ENCODE data around the gene CD160. TPM values are rescaled to one million over a fixed set of nuclear protein-coding genes. Genes with fewer than 3 reads are reported as not detected.
"Not testable (repeated sequence)": the region's sequence is repeated elsewhere in the genome, so short reads cannot be mapped to it uniquely, and the experiment has no call there.

CD160 gene, protein sequence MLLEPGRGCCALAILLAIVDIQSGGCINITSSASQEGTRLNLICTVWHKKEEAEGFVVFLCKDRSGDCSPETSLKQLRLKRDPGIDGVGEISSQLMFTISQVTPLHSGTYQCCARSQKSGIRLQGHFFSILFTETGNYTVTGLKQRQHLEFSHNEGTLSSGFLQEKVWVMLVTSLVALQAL
- not detected in 2 replicates for polyA plus RNA-seq (2011; rRNA removed)
- polyA minus RNA-seq (2011; rRNA and poly(A)+ RNA removed): not detected in 2 replicates

DNA sequence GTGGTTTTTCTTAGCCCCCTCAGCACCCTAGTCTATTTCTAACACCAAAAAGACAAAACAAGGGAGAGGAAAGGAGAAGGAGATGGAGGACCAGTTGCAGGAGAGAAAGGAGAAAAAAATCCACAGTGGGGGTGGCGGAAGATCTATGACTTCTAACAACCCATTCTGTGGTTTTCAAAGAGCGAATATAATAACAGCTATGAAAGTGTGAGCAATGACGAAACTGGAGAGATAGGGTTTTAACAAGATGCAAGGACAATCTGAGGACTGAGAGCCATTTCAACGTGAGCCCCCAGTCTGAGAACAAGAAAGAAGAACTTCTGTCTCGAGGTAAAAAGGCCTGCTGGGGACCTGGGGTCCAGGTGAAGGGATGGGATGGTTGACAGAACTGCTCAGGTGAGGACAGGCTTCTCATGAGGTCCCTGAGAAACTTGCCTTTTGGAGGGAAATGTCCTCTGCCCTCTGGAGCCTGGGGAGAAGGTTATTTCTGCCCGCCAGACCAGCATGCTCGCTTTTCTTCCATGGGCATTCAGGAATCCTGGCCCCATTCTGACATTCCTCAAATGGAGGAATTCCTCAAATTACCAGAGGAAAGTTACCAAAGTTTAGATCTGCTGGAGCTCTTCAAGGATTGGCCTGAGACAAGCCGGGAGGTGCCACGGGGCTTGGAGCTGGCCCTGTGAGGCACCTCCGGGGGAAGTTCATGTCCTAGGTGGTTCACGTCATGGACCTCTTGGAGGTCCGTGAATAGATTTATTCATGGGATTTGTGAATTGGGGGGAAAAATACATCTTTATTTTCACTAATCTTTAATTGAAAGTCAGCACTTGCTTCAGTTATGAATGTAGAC, at the start of gene CD160:
Gene CD160, plus strand, starts transcription at position 270 of the 850 bp plus-strand sequence. CDS start 8,829 bp downstream, outside the sequence.
- Histone ChIP-seq H3K4me3 (ENCODE audit: low read depth, low read length) (no peak within 1 kb of the TSS), H3K36me3 (ENCODE audit: control insufficient read depth, insufficient read depth, low read length) (no peaks in the 10 kb centered on the region), H3K27me3 (ENCODE audit: control insufficient read depth, insufficient read depth, low read length) (no peaks in the 10 kb centered on the region)
- TF ChIP-seq, protein P1, sequence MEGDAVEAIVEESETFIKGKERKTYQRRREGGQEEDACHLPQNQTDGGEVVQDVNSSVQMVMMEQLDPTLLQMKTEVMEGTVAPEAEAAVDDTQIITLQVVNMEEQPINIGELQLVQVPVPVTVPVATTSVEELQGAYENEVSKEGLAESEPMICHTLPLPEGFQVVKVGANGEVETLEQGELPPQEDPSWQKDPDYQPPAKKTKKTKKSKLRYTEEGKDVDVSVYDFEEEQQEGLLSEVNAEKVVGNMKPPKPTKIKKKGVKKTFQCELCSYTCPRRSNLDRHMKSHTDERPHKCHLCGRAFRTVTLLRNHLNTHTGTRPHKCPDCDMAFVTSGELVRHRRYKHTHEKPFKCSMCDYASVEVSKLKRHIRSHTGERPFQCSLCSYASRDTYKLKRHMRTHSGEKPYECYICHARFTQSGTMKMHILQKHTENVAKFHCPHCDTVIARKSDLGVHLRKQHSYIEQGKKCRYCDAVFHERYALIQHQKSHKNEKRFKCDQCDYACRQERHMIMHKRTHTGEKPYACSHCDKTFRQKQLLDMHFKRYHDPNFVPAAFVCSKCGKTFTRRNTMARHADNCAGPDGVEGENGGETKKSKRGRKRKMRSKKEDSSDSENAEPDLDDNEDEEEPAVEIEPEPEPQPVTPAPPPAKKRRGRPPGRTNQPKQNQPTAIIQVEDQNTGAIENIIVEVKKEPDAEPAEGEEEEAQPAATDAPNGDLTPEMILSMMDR (IDR thresholded peaks at IDR 0.05; ENCODE audit: insufficient read depth, low read depth, low read length): no peak
- ChIA-PET POLR2A (no interaction called here), CTCF (interaction anchor here (1.1 to 2.5 kb wide), 7 partner anchors 8 to 126 kb away, joined by 3 to 13 read pairs (median 10); partner anchors contain the start of gene NUDT17)
- DNase-seq (ENCODE audit: low read depth): no peak

DNA sequence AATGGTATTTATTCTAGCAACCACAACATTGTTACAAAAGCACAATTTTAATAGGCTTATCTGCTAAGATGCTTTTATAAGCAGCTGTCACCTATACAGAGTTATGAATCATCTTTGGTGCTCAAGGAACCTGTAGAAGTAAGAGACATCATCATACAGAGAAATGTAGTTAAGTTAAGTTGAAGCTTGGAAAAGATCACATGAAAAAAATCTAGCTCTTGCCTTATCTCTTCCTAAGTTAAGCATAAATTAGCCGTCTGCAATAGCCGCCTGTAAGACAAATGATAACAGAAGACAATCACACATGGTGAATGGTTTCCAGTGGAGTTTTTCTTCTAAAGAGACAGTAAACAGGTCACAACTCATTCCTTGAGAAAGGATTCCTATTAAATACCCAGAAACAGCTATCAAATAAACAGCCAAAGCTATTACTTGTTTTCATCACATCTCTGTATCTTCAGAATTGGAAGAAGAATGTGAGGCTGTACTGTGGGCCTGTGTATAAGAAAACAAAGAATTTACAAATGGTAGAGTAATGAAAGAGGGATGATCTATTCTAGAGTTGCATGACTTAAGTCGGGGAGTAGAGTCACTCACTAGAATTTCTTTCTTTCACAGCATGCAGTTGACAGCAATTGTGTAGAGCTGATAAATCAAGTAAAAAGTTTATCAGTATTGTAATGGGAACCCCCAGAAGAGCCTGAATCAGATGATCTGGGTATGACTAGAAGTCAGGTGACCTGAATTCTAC, 48.1 kb upstream of the CD160 start:
- H3K27me3 ChIP-seq (ENCODE audit: control insufficient read depth, insufficient read depth, low read length); CTCF ChIA-PET; H3K36me3 ChIP-seq (ENCODE audit: control insufficient read depth, insufficient read depth, low read length); POLR2A ChIA-PET; H3K4me3 ChIP-seq (ENCODE audit: low read depth, low read length); DNase-seq (ENCODE audit: low read depth): not testable (repeated sequence)

DNA sequence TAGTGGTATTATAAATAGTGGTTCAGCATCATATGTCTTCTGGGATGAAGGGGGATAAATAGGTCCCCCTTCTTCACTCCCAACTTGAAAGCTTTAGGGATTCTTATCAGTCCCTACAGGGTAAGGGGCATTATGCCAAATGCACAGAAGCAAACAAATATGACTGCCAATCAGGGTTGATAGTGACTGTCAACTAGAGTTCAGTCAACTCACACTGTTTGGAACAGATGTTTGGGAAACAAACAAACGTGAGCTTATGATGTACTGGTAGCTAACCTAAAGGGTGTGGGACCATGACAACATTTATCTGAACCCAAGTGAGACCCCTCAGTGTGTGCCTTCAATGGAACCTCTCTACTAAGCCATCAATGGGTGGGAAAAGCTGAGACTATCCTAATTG, 46.1 kb upstream of the CD160 start:
- H3K36me3 ChIP-seq (ENCODE audit: control insufficient read depth, insufficient read depth, low read length); CTCF ChIA-PET; H3K4me3 ChIP-seq (ENCODE audit: low read depth, low read length); DNase-seq (ENCODE audit: low read depth); POLR2A ChIA-PET; H3K27me3 ChIP-seq (ENCODE audit: control insufficient read depth, insufficient read depth, low read length): not testable (repeated sequence)

DNA sequence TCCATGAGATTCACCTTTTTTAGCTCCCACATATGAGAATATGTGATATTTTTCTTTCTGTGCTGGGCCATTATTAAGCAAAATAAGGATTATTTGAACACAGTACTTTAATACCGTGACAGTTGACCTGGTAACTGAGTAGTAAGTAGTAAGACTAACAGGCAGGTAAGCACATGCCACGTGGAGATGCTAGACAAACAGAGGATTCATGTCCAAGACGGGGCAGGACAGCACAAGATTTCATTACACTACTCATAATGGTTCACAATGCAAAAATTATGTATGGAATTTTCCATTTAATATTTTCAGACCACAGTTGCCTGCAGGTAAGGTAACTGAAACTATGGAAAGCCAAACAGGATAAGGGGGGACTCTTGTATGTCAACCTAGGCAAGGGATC, 34.4 kb upstream of the CD160 start:
- DNase-seq (ENCODE audit: low read depth); CTCF ChIA-PET; H3K27me3 ChIP-seq (ENCODE audit: control insufficient read depth, insufficient read depth, low read length); H3K36me3 ChIP-seq (ENCODE audit: control insufficient read depth, insufficient read depth, low read length); POLR2A ChIA-PET; H3K4me3 ChIP-seq (ENCODE audit: low read depth, low read length): not testable (repeated sequence)

DNA sequence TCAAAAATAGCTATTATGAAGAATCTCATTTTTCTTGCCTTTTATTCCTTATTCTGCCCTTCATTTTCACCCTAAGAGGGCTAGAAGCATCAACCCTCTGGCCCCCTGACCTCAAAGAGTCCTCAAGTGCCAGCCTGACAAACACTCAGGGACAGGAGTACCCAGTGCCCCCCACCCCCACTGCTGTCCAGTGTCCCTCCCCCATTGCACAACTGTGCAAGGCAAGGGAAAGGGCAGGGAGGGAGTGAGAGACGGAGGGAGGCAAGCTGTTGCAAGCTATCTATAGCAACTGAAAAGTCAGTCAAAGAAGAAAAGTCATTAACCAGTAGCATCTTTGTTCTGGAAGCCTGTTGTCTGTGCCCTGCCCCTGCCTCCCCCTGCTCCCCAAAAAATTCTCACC, 33.2 kb upstream of the CD160 start:
- H3K27me3 ChIP-seq (ENCODE audit: control insufficient read depth, insufficient read depth, low read length); DNase-seq (ENCODE audit: low read depth); H3K36me3 ChIP-seq (ENCODE audit: control insufficient read depth, insufficient read depth, low read length); CTCF ChIA-PET; POLR2A ChIA-PET; H3K4me3 ChIP-seq (ENCODE audit: low read depth, low read length): not testable (repeated sequence)

DNA sequence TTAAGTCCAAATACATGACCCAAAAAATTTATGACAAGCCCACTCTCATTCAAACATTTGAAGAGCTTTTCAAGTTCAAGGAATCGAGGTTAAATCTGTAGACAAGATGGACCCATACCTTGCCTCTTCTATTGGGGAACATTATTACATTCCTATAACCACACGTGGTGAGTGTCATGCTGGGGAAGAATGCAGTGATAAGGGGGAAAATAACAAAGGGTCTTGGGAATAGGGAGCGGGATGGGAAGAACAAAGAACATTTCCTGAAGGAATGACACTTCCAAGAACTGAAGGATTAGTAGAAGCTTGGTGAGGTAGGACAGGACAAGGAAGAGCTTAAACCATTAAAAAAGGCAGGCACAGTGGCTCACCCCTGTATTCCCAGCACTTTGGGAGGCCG, 31.0 kb upstream of the CD160 start:
- TF ChIP-seq, protein P1 (IDR thresholded peaks at IDR 0.05; ENCODE audit: insufficient read depth, low read depth, low read length): no peak
- Histone ChIP-seq H3K36me3 (ENCODE audit: control insufficient read depth, insufficient read depth, low read length) (no peaks in the 10 kb centered on the region), H3K4me3 (ENCODE audit: low read depth, low read length) (no peak overlapping the region), H3K27me3 (ENCODE audit: control insufficient read depth, insufficient read depth, low read length) (no peaks in the 10 kb centered on the region)
- CTCF ChIA-PET: interaction anchor here (2.2 kb wide), 1 partner anchor 33 kb away, joined by 8 read pairs; no protein-coding TSS in a partner anchor
- POLR2A ChIA-PET: no interaction called here
- DNase-seq (ENCODE audit: low read depth): no peak

DNA sequence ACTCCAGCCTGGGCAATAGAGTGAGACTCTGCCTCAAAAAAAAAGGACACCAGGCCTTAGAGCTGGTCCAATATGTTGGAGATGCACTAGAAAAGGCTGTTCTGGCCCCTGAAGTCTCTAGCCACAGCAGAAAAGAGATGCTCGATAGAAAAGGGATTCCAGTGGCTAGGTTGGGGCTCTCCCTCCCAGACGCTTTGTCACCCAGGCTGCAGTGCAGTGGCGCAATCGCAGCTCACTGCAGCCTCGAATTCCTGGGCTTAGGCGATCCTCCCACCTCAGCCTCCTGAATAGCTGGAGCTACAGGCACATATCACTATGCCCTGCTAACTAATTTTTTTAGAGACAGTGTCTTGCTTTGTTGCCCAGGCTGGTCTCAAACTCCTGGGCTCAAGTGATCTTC, 30.4 kb upstream of the CD160 start:
- ChIA-PET CTCF (interaction anchor here (1.4 to 2.2 kb wide), 2 partner anchors 15 to 32 kb away, joined by 4 to 8 read pairs; no protein-coding TSS in a partner anchor), POLR2A (no interaction called here)
- Histone ChIP-seq H3K27me3 (ENCODE audit: control insufficient read depth, insufficient read depth, low read length) (no peaks in the 10 kb centered on the region), H3K4me3 (ENCODE audit: low read depth, low read length) (no peak overlapping the region), H3K36me3 (ENCODE audit: control insufficient read depth, insufficient read depth, low read length) (no peaks in the 10 kb centered on the region)
- DNase-seq (ENCODE audit: low read depth): no peak
- TF ChIP-seq, protein P1 (IDR thresholded peaks at IDR 0.05; ENCODE audit: insufficient read depth, low read depth, low read length): no peak

Data from BJ (cell line).